Suprapubic skin (tissue), 4 donors: Measurements from ENCODE around the gene GSG1L.

Source experiments
- POLR2A ChIP-seq, 2 donors: fragments of 450-650 bp; IDR thresholded peaks; one replicate each; pipeline ENCODE4 v1.6.1; 2017; ENCODE audit warnings: antibody characterized with exemption in 2 of 2, mild to moderate bottlenecking in 2 of 2, moderate library complexity in 2 of 2
- POLR2AphosphoS5 ChIP-seq, 3 donors: sonication (generic); formaldehyde crosslinking; IDR thresholded peaks; one replicate each; pipeline ENCODE4 v1.6.1; 2017; ENCODE audit warnings: antibody characterized with exemption in 3 of 3
- TF ChIP-seq, protein P1 (sequence below), 2 donors: fragments of 200-600 bp in 1 of 2; fragments of 450-650 bp in 1 of 2; sonication (generic) in 1 of 2; IDR thresholded peaks; one replicate each; pipeline ENCODE4 v1.5.1; 2016 to 2019; ENCODE audit warnings: antibody characterized with exemption in 2 of 2, mild to moderate bottlenecking in 1 of 2, moderate library complexity in 1 of 2

DNA sequence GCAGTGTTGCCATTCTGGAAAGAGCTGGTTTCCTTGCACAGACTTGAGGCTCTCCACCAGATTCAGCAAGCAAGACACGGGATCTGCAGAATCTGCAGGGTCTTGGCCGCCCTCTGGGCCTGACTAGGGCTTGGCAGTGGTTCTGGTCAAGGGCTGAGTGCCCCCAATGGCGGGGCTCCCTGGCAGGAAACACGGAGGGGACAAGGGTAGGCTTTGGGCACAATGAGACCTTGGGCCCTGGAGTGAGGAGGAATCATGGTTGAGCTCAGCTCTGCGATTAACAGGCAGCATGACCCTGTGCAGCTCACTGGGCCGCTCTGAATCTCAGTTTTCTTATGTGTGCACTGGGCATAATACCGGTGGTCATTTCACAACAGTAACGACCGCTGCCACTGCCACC is 249.9 kb downstream of the GSG1L start:
- TF ChIP-seq, protein P1, sequence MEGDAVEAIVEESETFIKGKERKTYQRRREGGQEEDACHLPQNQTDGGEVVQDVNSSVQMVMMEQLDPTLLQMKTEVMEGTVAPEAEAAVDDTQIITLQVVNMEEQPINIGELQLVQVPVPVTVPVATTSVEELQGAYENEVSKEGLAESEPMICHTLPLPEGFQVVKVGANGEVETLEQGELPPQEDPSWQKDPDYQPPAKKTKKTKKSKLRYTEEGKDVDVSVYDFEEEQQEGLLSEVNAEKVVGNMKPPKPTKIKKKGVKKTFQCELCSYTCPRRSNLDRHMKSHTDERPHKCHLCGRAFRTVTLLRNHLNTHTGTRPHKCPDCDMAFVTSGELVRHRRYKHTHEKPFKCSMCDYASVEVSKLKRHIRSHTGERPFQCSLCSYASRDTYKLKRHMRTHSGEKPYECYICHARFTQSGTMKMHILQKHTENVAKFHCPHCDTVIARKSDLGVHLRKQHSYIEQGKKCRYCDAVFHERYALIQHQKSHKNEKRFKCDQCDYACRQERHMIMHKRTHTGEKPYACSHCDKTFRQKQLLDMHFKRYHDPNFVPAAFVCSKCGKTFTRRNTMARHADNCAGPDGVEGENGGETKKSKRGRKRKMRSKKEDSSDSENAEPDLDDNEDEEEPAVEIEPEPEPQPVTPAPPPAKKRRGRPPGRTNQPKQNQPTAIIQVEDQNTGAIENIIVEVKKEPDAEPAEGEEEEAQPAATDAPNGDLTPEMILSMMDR (IDR thresholded peaks at IDR 0.05), result no peak
- TF ChIP-seq POLR2A (IDR thresholded peaks at IDR 0.05), result no peak
- TF ChIP-seq POLR2AphosphoS5 (IDR thresholded peaks at IDR 0.05), result no peak
